GM06990 (cell line): ENCODE measurements around the gene AFAP1L1.

Experiments
- DNase-seq: peaks from one replicate; pipeline ENCODE4 v3.0.0-alpha.2; 2011; ENCODE audit not compliant: insufficient read length; ENCODE audit errors: extremely low read depth
- H3K27me3 ChIP-seq: replicated peaks from 2 replicates; pipeline ENCODE4 v1.6.0; 2011; ENCODE audit warnings: low read length; ENCODE audit not compliant: control insufficient read depth, insufficient read depth
- H3K36me3 ChIP-seq: 2 replicates; pipeline ENCODE4 v1.5.1; 2011; ENCODE audit warnings: low read length; ENCODE audit not compliant: control insufficient read depth, insufficient read depth
- H3K4me3 ChIP-seq: replicated peaks from 2 replicates; pipeline ENCODE4 v1.5.1; 2011; ENCODE audit warnings: low read depth, mild to moderate bottlenecking, control low read depth, low read length
- CTCF ChIP-seq: IDR thresholded peaks from 2 replicates; pipeline ENCODE4 v1.5.1; 2011; ENCODE audit warnings: low read length, control low read depth, mild to moderate bottlenecking, inconsistent platforms; ENCODE audit not compliant: insufficient read depth, poor library complexity, severe bottlenecking

The AFAP1L1 gene

GRCh38 chr5:149313151-149313841, 41.6 kb downstream of the AFAP1L1 start:
- TF ChIP-seq CTCF = no peak
- no peak for DNase-seq
- peaks cover 1% of the 10 kb centered on the region; the same call in 1 of the 2 replicates for H3K27me3 ChIP-seq
- no peaks in the 10 kb centered on the region for H3K36me3 ChIP-seq
- no peak overlapping the region for H3K4me3 ChIP-seq

GRCh38 chr5:149314571-149315111, 43.0 kb downstream of the AFAP1L1 start:
- Histone ChIP-seq H3K4me3 (no peak overlapping the region), H3K27me3 (peaks cover 1% of the 10 kb centered on the region; the same call in 1 of the 2 replicates), H3K36me3 (no peaks in the 10 kb centered on the region)
- TF ChIP-seq CTCF = peak; percentile 10
- no peak for DNase-seq

GRCh38 chr5:149315753-149316152, 44.1 kb downstream of the AFAP1L1 start:
- H3K27me3 ChIP-seq = peaks cover 1% of the 10 kb centered on the region; the same call in 1 of the 2 replicates
- TF ChIP-seq CTCF = no peak
- no peak overlapping the region for H3K4me3 ChIP-seq
- no peaks in the 10 kb centered on the region for H3K36me3 ChIP-seq
- DNase-seq = no peak

- peak; percentile 78 for TF ChIP-seq CTCF
- H3K27me3 ChIP-seq = no peaks in the 10 kb centered on the region; the same call in 1 of the 2 replicates
- no peak overlapping the region for H3K4me3 ChIP-seq
- no peak for DNase-seq
- no peaks in the 10 kb centered on the region for H3K36me3 ChIP-seq
Observed at GRCh38 chr5:149317281-149318048, 45.8 kb downstream of the AFAP1L1 start.

GRCh38 chr5:149319174-149319573, 47.5 kb downstream of the AFAP1L1 start:
- DNase-seq = no peak
- TF ChIP-seq CTCF = no peak
- no peaks in the 10 kb centered on the region; the same call in 1 of the 2 replicates for H3K27me3 ChIP-seq
- H3K36me3 ChIP-seq = no peaks in the 10 kb centered on the region
- H3K4me3 ChIP-seq = no peak overlapping the region
